HG03064 (cell line): ENCODE data around the gene ADGRA1.
"Not testable (repeated sequence)": the region's sequence is repeated elsewhere in the genome, so short reads cannot be mapped to it uniquely, and the experiment has no call there.

Source experiments
- ATAC-seq: cut with Tn5 transposase; IDR thresholded peaks from one replicate; pipeline ENCODE4 v1.9.1; 2021; ENCODE audit warnings: low read depth; ENCODE audit not compliant: unreplicated experiment

Gene ADGRA1

DNA sequence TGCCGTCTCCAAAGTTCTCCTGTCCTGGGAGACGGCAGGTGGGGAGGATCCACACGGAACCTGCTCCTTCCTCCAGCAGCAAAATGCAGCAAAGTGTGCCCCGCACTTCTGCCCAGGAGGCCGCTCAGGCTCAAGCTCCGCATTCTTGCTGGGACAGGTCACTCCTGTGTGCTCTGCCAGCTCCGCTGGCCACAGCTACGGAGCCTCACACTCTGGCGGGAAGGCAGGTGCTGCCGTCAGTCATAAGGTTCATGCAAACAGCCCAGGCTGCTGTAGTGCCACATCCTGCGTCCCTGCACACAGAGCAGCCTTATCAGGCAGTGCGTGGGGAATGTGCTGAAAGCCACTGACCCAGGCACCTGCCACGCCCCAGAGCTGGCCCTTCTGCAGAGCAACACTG, 22.4 kb downstream of the ADGRA1 start:
- no peak for ATAC-seq

DNA sequence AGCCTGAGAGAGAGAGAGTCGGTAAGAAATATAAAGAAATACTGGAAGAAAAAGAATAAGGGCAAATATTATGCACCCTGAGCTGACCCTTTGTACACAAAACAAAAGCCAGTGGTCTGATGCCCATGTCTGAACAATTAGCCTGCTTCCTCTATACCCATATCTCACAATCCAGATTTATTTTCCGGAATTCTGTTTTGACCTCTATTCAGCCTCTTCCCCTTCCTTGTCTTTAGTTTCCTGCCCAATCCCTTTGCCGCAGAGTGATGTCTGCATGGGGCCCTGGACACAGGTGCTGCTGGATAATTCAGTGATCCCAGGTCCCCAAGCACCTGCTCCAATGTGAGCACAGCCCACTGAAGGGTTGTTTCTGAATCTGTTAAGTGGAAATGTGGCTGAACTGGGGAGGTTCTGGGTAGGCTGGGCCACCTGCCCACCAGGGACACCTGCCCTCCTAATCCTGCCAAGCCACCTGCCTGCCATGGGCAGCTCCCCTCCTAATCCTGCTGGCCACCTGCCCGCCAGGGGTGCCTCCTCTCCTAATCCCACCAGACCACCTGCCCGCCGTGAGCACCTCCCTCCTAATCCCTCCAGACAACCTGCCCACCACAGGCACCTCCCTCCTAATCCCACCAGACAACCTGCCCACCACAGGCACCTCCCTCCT, 23.0 kb downstream of the ADGRA1 start:
- no peak for ATAC-seq

DNA sequence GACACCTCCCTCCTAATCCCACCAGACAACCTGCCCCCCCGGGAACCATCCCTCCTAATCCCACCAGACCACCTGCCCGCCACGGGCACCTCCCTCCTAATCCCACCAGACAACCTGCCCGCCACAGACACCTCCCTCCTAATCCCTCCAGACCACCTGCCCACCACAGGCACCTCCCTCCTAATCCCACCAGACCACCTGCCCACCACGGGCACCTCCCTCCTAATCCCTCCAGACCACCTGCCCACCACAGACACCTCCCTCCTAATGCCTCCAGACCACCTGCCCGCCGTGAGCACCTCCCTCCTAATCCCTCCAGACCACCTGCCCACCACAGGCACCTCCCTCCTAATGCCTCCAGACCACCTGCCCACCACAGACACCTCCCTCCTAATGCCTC, 23.9 kb downstream of the ADGRA1 start:
- not testable (repeated sequence) for ATAC-seq

DNA sequence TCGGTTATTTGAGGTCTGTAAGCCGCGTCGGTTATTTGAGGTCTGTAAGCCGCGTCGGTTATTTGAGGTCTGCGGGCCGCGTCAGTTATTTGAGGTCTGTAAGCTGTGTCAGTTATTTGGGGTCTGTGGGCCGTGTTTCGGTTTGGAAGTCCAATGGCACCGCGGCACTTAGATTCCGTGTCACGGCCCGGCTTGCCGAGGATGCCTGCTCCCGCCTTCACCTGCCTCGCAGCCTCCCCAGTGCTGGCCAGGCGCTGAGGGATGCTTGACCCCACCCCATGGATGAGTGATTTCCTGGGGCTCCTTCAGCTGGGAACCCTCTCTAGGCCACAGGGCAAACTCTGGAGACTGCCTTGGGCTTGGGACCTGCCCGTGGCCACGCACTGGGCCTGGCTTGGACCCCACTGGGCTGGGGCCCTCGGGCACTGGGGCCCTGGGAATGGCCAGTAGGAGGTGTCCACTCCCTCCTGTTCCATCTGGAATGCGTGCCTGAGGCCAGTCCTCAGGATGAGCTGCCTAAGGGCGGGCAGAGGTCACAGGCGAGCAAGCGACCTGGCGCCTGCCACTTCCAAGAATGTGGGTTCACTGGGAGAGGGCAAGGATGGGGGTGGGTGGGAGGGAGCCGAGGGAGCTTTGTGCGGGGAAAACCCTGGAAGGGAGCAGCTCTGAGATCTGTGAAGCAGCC, 25.6 kb downstream of the ADGRA1 start:
- no peak for ATAC-seq

DNA sequence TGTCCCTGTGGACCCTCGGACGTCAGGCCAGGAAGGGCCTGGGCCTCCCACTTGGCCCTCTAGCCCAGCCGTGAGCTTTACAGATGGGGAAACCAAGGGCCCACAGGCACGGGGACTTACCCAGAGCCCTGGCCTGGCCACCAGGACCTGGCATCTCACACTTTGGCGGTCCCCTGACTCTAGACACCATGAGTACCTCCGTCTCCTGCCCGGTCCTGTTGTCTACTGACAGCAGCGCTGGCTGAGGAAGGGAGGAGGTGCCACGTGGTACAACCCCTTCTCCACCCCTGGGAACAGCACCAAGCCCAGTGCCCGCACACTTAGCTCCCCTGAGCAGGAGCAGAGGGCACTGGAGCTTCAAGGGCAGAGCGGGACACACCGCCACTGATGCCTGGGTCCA, 26.1 kb downstream of the ADGRA1 start:
- no peak for ATAC-seq

DNA sequence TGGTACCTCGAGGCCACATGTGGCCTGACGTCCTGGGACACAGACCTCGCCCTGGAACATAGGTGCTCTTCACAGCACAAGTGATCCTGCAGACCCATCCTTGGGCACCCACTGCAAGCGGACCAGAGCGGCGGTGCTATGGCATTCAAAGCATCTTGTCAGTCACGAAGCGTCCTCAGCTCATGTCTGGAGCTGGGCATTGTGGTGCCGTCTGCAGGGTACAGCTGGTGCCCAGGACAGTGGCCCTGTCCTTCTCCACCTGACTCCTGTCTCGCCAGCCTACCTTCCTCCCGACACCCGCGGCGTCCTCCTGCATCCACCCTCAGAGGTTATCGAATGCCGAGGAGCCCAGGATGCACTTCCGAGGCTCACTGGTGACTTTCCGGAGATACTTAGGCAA, 26.5 kb downstream of the ADGRA1 start:
- ATAC-seq, result no peak

DNA sequence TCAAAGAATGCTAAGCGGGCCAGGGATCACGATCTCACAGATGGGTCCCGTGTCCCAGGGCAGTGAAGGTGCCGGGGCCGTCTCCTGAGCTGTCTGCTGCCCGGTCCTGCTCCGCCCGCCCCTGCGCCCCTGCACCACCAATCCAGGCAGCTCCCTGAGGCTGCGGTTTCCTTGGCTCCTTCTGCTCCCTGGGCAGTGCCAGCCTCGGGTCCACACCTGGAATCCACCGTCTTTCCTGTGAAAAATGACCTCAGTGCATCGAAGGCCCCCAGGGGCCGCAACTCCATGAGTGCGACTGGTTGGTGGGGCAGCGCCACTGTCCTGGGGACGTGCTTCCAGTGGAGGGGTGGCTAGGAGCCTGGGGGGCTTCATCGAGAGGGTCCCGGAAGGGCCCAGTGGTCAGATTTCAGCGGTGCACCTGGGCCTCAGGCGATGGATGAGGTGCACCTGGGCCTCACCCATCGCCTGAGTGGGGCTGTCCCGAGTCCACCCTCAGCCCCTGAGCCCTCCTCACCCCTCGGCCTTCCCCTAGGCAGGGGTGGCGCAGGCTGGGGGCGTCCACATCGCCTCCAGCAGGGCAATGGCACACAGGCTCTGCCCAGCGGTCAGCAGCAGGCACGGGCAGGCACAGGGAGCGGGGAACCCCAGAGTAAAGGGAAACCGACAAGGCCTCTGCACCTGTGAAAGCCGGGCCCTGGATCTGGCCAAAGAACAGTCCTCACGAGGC, 27.2 kb downstream of the ADGRA1 start:
- no peak for ATAC-seq

DNA sequence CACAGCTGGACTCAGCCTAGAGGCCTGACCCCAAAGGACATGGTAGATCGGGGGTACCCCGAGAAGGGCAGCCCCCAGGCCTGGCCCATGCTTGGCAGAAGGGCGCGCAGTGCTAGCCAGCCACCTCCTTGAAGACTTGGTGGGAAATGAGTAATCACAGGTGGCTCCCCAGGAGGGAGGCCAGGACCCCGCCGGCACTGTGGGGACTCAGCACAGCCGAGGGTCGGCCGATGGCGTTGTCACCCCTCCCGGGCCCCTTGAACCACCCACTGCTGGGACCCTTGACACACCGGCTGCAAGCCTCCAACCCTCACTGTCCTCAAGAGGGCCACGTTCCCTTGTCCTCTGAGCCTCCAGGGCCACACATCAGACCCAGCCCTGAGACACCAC, 27.7 kb downstream of the ADGRA1 start:
- ATAC-seq, result no peak

DNA sequence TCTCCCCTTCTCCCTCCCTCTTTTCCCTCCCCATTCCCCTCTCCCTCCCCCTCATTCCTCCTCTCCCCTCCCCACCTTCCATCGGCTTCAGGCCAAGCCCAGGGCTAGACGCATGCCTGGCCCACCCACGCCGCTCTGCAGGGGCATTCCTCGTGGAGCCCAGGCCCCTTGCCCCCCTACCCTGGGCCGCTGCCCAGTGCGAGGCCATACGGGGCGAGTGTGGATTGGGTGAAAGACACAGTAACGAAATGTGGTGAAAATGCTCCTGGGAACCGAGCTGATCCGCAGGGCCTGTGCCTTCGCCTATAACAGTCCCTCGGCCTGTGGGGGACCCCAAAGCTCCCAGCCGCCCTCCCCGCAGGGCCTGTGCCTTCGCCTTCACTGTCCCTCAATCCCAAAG, 28.3 kb downstream of the ADGRA1 start:
- ATAC-seq, result no peak

DNA sequence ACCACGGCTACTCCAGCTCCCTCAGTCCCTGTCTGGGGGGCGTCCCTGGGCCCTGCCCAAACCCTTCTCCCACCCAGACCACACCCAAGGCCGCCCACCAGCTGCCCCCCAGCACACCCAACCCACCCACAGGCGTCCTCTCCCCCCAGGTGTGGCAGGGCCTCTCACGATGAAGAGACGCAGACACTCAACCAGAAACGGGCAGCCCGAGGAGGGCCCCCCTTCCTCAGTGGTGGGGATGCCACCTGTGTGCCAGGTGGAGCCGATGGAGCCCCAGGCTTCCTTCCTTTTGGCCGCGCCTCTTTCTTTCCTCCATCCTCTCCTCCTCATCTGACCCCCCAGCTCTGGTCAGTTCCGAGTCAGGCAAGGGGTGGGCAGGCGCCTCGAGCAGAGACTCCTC, 28.7 kb downstream of the ADGRA1 start:
- no peak for ATAC-seq

DNA sequence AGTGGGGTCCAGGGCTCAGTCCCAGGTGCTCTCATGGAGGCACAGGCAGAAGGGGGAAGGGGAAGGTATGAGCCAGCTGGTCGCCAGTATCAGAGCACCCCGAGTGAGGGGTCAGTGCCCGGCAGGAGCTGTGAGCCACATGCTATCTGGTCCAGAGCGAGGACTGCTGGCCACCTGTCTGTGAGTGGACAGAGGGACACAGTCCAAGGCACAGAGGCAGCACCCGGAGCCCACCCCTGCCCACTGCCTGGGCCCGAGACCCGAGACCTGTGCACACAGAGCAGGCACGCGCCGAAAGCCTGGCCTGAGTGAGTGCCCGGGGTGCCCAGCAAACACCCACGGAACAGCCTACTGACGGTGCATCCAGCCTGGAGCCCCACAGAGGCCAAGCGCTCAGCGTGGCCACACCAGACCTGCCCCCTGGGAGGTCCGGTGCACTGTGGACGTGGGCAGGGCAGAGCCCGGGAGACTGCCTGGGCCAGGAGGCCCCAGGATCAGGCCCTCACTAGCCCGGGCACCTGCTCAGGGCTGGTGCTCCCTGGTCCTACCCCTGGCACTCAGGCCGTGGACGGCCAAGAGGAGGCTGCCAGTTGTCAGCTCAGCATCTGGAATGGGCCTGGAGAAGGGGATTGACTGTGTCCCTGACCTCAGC, 29.4 kb downstream of the ADGRA1 start:
- ATAC-seq, result no peak

DNA sequence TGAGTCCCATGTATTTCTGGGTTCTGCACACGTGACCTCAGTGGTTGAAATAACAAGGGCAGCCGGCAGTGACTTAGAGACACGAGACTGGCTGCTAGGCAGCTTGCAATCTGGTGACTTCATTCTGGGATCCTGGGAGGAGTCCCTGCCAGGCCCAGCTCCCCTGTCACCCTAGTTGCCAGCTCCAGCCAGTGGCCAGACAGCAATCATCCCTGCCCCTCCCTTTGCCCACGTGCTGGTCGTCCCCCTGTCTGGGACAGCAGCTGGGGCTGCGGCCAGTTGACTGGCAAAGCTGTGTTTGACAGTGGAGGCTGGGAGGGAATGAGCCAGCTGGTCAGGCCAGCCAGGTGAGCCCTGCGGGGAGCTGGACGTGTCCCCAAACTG, 30.0 kb downstream of the ADGRA1 start:
- ATAC-seq, result no peak

DNA sequence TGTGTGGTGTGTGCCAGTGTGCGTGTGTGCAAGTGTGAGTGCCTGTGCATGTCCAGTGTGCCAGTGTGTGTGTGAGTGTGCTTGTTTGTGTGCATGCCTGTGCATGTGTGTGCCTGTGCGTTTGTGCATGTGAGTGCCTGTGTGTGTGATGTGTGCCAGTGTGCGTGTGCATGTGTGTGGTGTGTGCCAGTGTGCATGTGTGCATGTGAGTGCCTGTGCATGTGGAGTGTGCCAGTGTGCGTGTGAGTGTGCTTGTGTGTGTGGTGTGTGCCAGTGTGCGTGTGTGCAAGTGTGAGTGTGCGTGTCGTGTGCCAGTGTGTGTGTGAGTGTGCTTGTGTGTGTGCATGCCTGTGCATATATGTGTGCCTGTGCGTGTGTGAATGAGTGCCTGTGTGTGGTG, 33.8 kb downstream of the ADGRA1 start:
- no peak for ATAC-seq

DNA sequence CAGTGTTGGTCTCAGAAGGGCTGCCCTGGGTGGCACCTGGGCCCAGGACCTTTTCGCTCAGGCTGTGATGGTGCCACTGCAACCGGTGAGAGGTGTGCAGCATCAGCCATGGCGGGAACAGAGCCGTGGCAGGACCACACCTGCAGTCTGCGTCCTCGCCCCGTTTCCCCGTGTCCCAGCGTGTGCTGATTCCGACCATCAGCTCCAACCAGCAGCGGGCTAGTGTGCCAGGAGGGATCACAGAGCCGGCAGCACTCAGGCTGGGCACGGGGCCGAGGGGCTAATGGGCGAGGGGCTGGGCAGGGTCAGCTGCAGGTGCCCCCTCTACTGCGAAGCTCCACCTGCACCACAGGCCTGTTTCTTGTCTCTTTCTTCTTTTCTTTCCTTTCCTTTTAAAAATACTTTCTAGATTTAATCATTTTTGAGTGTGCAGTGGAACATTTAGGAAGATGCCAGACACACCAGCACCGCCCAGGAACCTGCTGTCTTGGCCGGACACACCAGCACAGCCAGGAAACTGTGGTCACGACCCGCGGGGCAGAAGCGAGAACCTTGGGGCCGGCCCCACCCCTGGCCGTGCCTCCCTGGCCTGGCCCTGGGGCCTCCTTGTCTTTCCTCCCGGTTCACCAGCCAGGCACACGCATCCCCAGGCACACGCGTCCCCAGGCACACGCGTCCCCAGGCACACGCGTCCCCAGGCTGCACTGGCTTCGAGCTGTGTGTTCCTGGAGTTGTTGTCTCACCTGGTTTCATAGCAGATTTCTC, 34.6 kb downstream of the ADGRA1 start:
- ATAC-seq, result no peak

DNA sequence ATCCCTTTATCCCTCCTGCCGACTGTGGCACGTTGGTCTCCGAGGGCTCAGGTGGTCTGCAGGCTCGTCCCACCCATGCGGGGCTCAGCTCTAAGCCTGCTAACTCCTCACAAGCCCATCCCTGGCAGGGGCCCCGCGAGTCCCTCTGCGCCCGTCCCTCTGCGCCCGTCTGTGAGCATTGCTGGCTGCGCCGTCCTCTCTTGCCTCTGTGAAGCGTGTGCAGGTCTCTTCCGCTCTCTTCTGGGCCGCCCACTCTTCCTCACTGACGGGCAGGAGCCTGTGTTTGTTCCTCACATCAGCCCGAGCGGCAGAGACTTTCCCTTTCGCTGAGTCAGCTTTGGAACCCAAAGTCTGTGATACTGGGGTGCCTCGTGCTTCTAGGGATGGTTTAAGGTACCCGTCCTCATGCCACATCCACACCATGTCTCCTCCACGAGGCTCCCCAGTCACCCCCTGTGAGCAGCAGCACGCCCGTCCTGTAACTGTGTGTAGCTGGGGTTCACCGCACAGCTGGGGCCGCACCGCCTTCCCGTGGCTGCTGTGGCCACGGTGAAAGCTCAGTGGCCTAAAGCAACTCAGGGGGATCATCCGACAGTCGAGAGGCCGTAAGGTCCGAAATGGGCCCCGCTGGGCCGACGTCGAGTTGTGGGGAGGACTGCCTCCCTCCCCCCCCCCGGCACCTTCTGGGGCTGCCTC, 35.5 kb downstream of the ADGRA1 start:
- no peak for ATAC-seq

DNA sequence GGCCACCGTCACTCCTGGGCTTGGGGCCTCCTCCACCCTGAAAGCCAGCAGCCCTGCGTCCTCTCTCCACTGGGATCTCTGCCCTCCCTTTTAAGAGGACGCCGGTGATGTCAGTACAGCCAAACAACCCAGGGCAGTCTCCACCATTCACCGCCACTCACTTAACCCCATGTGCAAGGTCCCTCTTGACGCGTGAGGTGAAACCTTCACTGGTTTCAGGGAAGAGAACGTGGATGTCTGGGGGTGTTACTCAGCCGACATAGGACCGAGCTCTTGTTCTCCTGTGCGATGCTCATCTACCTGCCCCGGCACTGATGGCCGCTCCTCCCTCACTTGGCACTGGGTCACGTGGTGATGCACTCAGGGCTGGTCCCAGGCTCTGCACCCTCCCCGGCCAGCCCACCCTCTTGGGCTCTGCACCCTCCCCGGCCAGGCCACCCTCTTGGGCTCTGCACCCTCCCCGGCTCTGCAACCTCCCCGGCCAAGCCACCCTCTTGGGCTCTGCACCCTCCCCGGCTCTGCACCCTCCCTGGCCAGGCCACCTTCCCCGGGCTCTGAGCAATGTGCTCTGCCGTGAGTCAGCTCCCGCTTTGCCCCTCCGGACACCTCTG, 36.1 kb downstream of the ADGRA1 start:
- ATAC-seq, result no peak

DNA sequence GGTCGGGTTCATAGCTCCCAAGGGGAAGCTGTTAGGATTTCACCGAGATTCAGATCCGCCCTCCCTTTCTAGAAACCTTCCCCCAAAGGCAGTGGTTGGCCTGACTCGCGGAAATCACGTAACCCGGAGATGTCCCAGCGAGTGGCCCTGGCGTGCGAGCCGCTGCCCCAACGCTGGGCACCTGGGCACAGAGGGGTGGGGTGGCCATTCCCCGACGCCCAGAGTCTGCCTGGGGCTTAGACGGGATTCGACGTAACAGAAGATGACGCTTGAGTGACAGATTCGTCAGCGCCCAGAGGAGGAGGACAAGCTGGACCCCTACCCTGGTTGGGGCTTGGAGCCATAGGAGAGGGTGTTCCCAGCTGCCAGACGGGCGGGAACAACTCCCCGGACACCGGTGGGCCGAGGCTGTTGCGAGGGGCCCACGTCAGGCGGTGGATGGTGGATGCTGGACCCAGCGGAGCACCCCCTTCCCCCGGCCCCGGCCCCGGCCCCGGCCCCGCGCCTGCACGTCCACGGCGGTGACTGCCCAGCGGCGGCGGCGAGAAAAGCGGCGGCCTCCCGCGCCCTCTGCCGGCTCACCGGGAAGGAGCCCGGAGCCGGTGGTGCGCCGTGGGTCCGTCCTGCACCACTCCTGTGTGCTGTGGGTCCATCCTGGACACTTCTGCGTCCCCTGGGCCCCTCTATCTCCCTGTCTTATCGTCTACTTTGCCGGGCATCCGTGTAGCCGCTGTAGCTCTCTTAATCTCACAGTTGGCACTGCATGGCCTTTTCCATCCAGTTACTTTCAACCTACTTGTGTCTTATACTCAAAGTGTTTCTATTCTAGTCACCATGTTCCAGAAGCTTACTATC, 36.9 kb downstream of the ADGRA1 start:
- ATAC-seq, result no peak

DNA sequence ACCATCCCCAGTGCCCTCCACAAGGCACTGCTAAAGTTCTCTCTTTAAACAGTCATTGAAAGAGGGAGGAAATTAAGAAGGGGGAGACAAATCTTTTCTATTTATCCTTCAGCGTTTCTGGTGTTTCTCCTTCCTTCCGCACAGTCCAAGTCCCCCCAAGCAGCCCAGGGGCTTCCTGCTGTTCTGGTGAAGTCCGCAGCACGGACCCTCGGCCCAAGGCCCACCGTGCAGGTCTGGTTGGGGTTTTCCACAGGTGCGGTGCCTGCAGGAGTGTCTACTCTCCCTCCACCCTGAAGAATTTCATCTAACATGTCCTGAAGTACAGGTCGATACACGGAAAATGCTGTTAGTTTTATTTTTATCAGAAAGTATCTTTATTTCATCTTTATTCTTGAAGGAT, 38.2 kb downstream of the ADGRA1 start:
- ATAC-seq, result no peak
